Osteocyte (in vitro differentiated cells): ENCODE results near the gene SLC35E4. TPM values are rescaled to one million over a fixed set of nuclear protein-coding genes. Genes with fewer than 3 reads are reported as not detected.

Experiments
- DNase-seq: peaks from one replicate; pipeline ENCODE4 v3.0.0; 2021; ENCODE audit warnings: mixed read lengths; ENCODE audit not compliant: unreplicated experiment; ENCODE audit errors: extremely low spot score
- H3K27ac Mint-ChIP-seq: one replicate; pipeline ENCODE4 v1.8.0; 2021; ENCODE audit warnings: mild to moderate bottlenecking, mixed read lengths; ENCODE audit not compliant: unreplicated experiment
- H3K27me3 Mint-ChIP-seq: one replicate; pipeline ENCODE4 v1.8.0; 2021; ENCODE audit warnings: mixed read lengths; ENCODE audit not compliant: unreplicated experiment
- H3K36me3 Mint-ChIP-seq: one replicate; pipeline ENCODE4 v1.8.0; 2021; ENCODE audit warnings: mixed read lengths; ENCODE audit not compliant: unreplicated experiment
- H3K4me1 Mint-ChIP-seq: one replicate; pipeline ENCODE4 v1.8.0; 2021; ENCODE audit warnings: mixed read lengths; ENCODE audit not compliant: unreplicated experiment
- H3K4me3 Mint-ChIP-seq: one replicate; pipeline ENCODE4 v1.8.0; 2021; ENCODE audit warnings: mild to moderate bottlenecking, moderate library complexity, mixed read lengths; ENCODE audit not compliant: unreplicated experiment
- H3K9me3 Mint-ChIP-seq: one replicate; pipeline ENCODE4 v1.8.0; 2021; ENCODE audit warnings: mixed read lengths; ENCODE audit not compliant: unreplicated experiment
- total RNA-seq: library from RNA; stranded (reverse); gene quantifications from 2 replicates; pipeline ENCODE4 v1.2.1, GENCODE V29; 2021
- TF ChIP-seq, protein P1 (sequence below): fragments of 200-600 bp; sonication (generic); IDR thresholded peaks from 2 replicates; pipeline ENCODE4 v1.5.0; 2021; ENCODE audit warnings: antibody characterized with exemption, mild to moderate bottlenecking, moderate library complexity

Gene SLC35E4
- total RNA-seq, 1 donor from 2014 or later: 10.2 TPM

GRCh38 chr22:30602049-30602448, 33.5 kb upstream of the SLC35E4 start:
- Mint-ChIP-seq H3K27me3 (peaks cover 2% of the 10 kb centered on the region), H3K36me3 (peaks cover 2% of the 10 kb centered on the region), H3K9me3 (no peaks in the 10 kb centered on the region), H3K4me1 (peaks cover 15% of the 10 kb centered on the region), H3K4me3 (no peak overlapping the region), H3K27ac (no peak overlapping the region)
- TF ChIP-seq, protein P1, sequence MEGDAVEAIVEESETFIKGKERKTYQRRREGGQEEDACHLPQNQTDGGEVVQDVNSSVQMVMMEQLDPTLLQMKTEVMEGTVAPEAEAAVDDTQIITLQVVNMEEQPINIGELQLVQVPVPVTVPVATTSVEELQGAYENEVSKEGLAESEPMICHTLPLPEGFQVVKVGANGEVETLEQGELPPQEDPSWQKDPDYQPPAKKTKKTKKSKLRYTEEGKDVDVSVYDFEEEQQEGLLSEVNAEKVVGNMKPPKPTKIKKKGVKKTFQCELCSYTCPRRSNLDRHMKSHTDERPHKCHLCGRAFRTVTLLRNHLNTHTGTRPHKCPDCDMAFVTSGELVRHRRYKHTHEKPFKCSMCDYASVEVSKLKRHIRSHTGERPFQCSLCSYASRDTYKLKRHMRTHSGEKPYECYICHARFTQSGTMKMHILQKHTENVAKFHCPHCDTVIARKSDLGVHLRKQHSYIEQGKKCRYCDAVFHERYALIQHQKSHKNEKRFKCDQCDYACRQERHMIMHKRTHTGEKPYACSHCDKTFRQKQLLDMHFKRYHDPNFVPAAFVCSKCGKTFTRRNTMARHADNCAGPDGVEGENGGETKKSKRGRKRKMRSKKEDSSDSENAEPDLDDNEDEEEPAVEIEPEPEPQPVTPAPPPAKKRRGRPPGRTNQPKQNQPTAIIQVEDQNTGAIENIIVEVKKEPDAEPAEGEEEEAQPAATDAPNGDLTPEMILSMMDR: peak; percentile 48
- DNase-seq: no peak

DNA sequence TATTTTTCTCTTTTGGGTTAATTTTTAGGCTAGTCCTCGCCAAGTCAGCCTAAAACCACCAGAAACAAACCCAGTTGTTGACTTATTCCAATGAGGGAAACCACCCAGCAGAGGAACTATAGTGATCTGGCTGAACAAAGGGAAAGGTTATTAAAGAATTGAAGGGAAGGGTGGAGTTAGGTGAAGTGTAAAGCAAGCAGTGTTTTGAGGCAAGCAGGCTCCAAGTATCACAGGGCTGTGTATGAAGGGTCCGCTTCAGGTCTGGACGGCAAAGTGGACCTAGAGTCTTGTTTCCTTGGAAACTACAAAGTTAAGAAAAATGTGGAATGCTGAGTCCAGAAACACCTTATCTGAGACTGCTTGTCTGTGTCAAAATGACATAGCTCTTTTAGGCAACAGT, 31.8 kb upstream of the SLC35E4 start:
- Mint-ChIP-seq H3K4me3 (no peak overlapping the region), H3K27me3 (peaks cover 2% of the 10 kb centered on the region), H3K4me1 (peaks cover 33% of the 10 kb centered on the region), H3K9me3 (no peaks in the 10 kb centered on the region), H3K27ac (no peak overlapping the region), H3K36me3 (peaks cover 2% of the 10 kb centered on the region)
- TF ChIP-seq, protein P1: no peak
- no peak for DNase-seq

DNA sequence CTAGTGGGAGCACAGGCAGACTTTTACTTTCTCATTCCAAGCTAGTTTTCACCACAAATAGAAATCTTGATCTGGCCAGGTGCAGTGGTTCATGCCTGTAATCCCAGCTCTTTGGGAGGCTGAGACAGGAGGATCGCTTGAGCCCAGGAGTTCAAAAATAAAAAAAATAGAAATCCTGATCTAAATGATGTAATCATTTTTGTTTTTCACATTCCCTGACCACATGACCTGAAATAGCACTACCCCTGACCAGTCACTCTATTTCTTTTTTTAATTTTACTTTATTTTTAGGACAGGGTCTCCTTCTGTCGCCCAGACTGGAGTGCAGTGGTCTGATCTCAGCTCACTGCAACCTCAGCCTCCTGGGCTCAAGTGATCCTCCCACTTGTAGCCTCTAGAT, 30.9 kb upstream of the SLC35E4 start:
- H3K36me3 Mint-ChIP-seq: peaks cover 2% of the 10 kb centered on the region
- H3K4me3 Mint-ChIP-seq: no peak overlapping the region
- no peaks in the 10 kb centered on the region for H3K9me3 Mint-ChIP-seq
- DNase-seq: no peak
- TF ChIP-seq, protein P1: no peak
- H3K27ac Mint-ChIP-seq: no peak overlapping the region
- peaks cover 2% of the 10 kb centered on the region for H3K27me3 Mint-ChIP-seq
- H3K4me1 Mint-ChIP-seq: peaks cover 42% of the 10 kb centered on the region

DNA sequence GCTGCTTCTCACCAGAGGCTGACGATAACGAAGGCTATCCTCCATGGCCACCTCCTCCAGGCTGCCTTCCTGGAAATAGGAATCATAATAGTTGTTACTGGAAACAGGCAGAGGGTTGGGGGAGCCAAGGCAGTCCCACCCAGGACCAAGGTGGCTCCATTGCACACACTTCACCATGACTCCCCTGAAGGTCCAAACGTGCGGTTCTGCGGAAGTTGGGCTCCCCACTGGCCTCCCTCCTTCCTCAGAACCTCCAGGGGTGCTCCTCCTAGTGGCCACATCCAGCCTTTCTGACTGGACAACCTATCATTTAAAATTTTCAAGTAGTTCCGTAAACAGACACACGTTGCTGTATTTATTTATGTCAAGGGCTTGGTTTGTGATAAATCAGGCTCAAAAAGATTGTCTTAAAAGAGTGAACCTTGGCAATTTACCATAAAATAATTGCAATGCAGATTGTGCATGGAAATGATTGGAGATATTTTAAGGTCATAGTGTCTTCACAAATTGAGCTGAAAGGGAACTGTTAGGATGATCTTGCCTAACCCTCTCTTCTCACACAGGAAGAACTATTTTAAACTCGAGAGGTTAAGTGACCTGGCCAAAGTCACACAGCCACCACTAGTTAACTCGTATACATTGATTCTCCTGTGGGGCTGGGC, 30.0 kb upstream of the SLC35E4 start:
- Mint-ChIP-seq H3K36me3 (peaks cover 5% of the 10 kb centered on the region), H3K27ac (peak overlapping the region; percentile 38), H3K27me3 (peaks cover 2% of the 10 kb centered on the region), H3K4me3 (no peak overlapping the region), H3K4me1 (peaks cover 48% of the 10 kb centered on the region), H3K9me3 (no peaks in the 10 kb centered on the region)
- no peak for DNase-seq
- TF ChIP-seq, protein P1: peak; percentile 66

DNA sequence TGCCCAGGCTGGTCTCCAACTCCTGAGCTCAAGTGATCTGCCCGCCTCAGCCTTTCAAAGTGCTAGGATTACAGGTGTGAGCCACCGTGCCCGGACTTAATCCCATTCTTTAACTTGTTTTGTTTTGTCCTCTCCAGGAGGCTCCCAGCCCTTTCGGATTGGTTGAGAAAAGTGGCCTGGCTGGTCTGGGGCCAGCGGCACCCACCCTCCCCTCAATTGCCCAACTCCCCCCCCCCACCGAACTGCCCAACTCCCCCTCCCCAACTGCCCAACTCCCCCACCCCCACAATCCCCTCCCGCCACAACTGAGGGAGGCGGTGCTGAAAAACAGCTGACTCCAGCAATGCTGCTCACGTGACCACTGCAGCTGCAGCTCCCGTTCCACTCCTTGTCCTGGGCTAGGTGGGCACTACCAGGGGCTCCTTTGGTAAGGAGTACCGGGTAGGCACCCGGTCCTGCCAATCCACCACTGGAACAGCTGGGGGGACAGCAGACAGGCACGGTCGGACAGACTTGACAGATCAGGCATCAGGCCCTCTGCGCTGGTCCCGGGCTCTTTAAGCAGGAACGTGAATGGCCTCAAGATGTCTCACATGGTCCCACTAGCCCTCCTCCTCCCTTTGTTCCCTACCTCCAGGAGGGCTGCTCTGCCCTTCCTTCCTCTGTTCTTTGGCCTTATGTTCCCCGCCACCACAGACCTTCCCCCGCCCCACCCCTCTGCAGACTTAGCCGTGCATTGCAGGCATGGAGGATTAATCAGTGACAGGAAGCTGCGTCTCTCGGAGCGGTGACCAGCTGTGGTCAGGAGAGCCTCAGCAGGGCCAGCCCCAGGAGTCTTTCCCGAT, 28.9 kb upstream of the SLC35E4 start, which contains the start of gene TCN2:
Gene TCN2, plus strand, starts transcription at position 720 of the 845 bp plus-strand sequence. CDS start 158 bp downstream, outside the sequence.
- no peaks in the 10 kb centered on the region for H3K9me3 Mint-ChIP-seq
- peak within 1 kb of the TSS; percentile 80 for H3K4me3 Mint-ChIP-seq
- H3K27me3 Mint-ChIP-seq: peaks cover 2% of the 10 kb centered on the region
- H3K4me1 Mint-ChIP-seq: peaks cover 48% of the 10 kb centered on the region
- peak within 1 kb of the TSS; percentile 89 for H3K27ac Mint-ChIP-seq
- TF ChIP-seq, protein P1: no peak
- peaks cover 6% of the 10 kb centered on the region for H3K36me3 Mint-ChIP-seq
- no peak for DNase-seq
